ENCODE results near the gene MTERF4.

GRCh38 chr2:241091734-241092445 lies 10.2 kb downstream of the MTERF4 start:
- TF ChIP-seq CTCF (IDR thresholded peaks at IDR 0.05), result no peak
- no peak for TF ChIP-seq POLR2A (IDR thresholded peaks at IDR 0.05)

All from uterus (tissue), 2 donors.